Measurements from ENCODE around the gene DNAH17. TPM values are rescaled to one million over a fixed set of nuclear protein-coding genes. Genes with fewer than 3 reads are reported as not detected.

The DNAH17 gene
- total and polyA plus RNA-seq, 9 donors: 0.35 to 5.2 (median 2.0) TPM

DNA sequence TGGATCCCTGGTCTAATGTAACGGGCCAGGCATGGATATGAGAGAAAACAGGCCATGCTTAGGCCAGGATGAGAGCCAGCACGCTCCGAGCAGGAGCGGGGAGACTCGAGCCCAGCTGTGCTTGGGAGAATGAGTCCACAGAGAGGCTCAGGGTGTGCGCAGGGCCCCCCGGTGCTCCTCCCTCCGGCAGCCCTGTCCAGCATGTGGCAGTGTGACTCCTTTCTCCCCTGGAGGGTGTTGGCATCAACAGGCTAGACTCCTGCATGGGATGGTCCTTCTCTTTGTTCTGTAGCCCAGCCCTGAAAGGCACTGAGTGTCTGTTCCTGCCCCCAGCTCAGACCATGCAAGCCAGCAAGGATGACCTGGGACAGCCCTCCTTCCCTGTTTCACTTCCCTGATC, 175.3 kb downstream of the DNAH17 start:
- Histone ChIP-seq H3K4me3 (ENCODE audit: low read length) (no peak overlapping the region), H3K9me3 (replicated peaks; ENCODE audit: control insufficient read depth, low read depth, low read length) (no peaks in the 10 kb centered on the region), H3K27ac (ENCODE audit: low read length) (no peak overlapping the region), H3K27me3 (ENCODE audit: control insufficient read depth, insufficient read depth, low read length) (no peaks in the 10 kb centered on the region), H3K4me1 (ENCODE audit: control insufficient read depth, insufficient read depth, low read length) (peaks cover 32% of the 10 kb centered on the region), H3K36me3 (ENCODE audit: control insufficient read depth, insufficient read depth, low read length) (peaks cover 82% of the 10 kb centered on the region)
- WGBS (ENCODE audit: insufficient coverage): 45% methylated on average over 6 of the region's 8 CpGs
- DNase-seq: no peak

DNA sequence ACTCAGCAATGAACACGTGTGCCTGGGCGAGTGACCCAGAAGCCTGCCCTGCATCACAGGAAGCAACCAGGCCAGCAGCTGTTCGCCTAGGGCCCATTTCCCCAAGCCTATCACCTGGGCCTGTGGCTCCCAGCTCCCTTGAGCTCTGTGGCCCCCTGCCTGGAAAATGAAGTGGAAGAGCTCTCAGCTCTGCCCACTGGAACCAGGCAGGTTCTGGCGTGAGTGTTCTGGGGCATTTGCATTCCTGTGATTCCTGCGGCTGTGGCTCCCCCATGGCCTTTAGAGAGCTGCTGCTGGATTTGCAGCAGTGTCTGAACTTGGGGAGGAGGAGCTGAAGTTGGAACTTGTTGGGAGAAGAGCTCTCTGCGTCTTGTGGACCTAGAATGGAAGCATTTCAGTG, 175.9 kb downstream of the DNAH17 start:
- no peak overlapping the region for H3K4me3 ChIP-seq (ENCODE audit: low read length)
- no peaks in the 10 kb centered on the region for H3K27me3 ChIP-seq (ENCODE audit: control insufficient read depth, insufficient read depth, low read length)
- DNase-seq: no peak
- 49% methylated on average over 4 of the region's 6 CpGs for WGBS (ENCODE audit: insufficient coverage)
- H3K36me3 ChIP-seq (ENCODE audit: control insufficient read depth, insufficient read depth, low read length): peaks cover 79% of the 10 kb centered on the region
- peaks cover 35% of the 10 kb centered on the region for H3K4me1 ChIP-seq (ENCODE audit: control insufficient read depth, insufficient read depth, low read length)
- no peaks in the 10 kb centered on the region for H3K9me3 ChIP-seq (replicated peaks; ENCODE audit: control insufficient read depth, low read depth, low read length)
- H3K27ac ChIP-seq (ENCODE audit: low read length): no peak overlapping the region

DNA sequence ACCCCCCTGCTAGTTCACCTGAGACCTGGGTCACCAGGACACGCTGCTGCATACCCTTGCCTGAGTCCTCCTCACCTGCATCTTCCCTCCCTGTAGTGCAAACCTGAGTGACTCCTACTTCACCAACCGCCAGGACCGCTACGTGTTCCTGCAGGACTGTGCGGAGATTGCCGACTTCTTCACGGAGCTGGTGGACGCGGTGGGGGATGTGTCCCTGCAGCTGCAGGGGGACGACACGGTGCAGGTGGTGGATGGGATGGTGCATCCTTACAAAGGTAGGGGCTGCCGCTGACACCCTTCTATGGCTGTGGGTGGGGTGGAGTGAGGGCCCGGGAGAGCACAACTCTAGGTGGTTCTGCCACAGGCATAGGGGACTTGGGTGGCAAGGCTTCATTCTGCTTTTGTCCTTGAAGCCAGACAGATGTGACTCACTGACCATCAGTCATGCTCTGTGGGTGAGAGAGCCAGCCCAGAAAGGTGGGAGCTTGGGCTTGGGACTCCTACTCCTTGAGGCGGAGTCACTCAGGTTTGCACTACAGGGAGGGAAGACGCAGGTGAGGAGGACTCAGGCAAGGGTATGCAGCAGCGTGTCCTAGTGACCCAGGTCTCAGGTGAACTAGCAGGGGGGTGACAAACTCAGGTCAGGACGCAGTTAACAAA, 176.5 kb downstream of the DNAH17 start:
- Histone ChIP-seq H3K27me3 (ENCODE audit: control insufficient read depth, insufficient read depth, low read length) (no peaks in the 10 kb centered on the region), H3K27ac (ENCODE audit: low read length) (no peak overlapping the region), H3K36me3 (ENCODE audit: control insufficient read depth, insufficient read depth, low read length) (peaks cover 77% of the 10 kb centered on the region), H3K4me3 (ENCODE audit: low read length) (no peak overlapping the region), H3K4me1 (ENCODE audit: control insufficient read depth, insufficient read depth, low read length) (peaks cover 39% of the 10 kb centered on the region), H3K9me3 (replicated peaks; ENCODE audit: control insufficient read depth, low read depth, low read length) (no peaks in the 10 kb centered on the region)
- DNase-seq: no peak
- 94% methylated on average over 16 of the region's 17 CpGs for WGBS (ENCODE audit: insufficient coverage)

DNA sequence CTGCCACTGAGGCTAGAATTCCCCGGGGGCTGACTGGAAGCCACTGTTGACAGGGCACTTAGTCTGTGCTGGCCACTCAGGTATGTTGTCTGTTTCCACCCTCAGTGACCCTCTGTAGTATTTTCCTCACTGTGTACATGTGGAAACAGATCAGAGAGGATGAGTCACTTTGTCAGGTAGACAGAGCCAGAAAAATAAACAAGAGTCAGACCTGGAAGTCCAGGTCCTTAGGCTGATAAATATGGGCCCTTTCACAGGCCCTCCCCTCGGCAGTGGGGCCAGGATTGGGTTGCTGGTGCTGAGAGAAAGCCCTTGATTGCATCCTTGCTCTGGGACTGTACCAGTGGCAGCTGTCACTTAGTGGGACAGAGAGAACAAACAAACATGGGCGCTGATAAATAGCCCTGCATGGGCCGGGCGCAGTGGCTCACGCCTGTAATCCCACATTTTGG, 177.5 kb downstream of the DNAH17 start:
- Histone ChIP-seq H3K27me3 (ENCODE audit: control insufficient read depth, insufficient read depth, low read length) (no peaks in the 10 kb centered on the region), H3K36me3 (ENCODE audit: control insufficient read depth, insufficient read depth, low read length) (peaks cover 78% of the 10 kb centered on the region), H3K4me1 (ENCODE audit: control insufficient read depth, insufficient read depth, low read length) (peaks cover 43% of the 10 kb centered on the region), H3K9me3 (replicated peaks; ENCODE audit: control insufficient read depth, low read depth, low read length) (no peaks in the 10 kb centered on the region), H3K27ac (ENCODE audit: low read length) (no peak overlapping the region), H3K4me3 (ENCODE audit: low read length) (no peak overlapping the region)
- DNase-seq: no peak
- WGBS (ENCODE audit: insufficient coverage): 80% methylated on average over 6 of the region's 6 CpGs

DNA sequence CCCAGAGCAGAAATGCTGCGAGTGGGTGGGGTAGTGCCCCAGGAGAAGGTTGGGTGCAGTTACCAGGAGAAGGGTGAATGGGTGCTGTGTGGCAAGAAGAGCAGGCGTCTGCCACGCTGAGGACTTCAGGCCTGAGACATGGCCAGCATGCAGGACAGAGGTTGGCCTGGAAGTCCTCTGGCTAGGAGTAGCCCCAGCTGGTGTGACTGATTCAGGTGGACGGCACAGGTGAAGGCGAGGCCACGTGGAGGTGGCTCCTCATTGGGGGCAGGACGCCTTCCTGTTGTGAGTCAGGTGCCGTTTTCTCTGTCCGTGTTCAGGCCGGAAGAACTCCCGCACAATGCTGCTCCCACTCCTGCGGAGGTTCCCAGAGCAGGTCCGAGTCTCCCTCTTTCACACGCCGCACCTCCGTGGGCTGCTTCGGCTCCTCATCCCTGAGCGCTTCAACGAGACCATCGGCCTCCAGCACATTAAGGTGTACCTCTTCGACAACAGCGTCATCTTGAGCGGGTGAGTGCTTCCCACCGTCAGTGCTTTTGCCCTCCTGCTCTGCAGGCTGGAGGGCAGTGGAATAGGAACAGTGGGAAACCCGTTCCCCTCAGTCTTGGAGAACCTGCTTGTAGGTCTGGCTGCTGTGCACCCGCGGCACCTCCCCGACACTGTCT, 178.0 kb downstream of the DNAH17 start:
- Histone ChIP-seq H3K27ac (ENCODE audit: low read length) (no peak overlapping the region), H3K27me3 (ENCODE audit: control insufficient read depth, insufficient read depth, low read length) (no peaks in the 10 kb centered on the region), H3K9me3 (replicated peaks; ENCODE audit: control insufficient read depth, low read depth, low read length) (no peaks in the 10 kb centered on the region), H3K36me3 (ENCODE audit: control insufficient read depth, insufficient read depth, low read length) (peaks cover 75% of the 10 kb centered on the region), H3K4me3 (ENCODE audit: low read length) (no peak overlapping the region), H3K4me1 (ENCODE audit: control insufficient read depth, insufficient read depth, low read length) (peaks cover 43% of the 10 kb centered on the region)
- 88% methylated on average over 28 of the region's 28 CpGs for WGBS (ENCODE audit: insufficient coverage)
- no peak for DNase-seq

DNA sequence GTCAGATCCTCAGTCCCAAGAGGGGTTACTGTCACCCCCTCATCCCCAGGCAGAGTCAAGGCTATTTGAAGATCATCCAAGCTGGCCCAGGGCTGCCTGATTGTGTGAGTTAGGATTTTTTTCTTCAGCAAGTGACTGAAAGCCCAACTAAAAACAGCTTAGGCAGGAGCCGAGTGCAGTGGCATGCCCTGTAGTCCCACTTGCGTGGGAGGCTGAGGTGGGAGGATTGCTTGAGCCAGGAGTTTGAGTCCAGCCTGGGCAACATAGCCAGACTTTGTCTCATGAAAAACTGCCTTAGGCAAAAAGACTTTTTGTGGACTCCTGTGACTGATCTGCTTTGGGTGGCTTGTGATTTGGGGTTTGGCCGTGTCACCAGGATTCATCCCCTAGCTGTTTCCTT, 178.8 kb downstream of the DNAH17 start:
- 65% methylated on average over 3 of the region's 3 CpGs for WGBS (ENCODE audit: insufficient coverage)
- Histone ChIP-seq H3K27me3 (ENCODE audit: control insufficient read depth, insufficient read depth, low read length) (no peaks in the 10 kb centered on the region), H3K9me3 (replicated peaks; ENCODE audit: control insufficient read depth, low read depth, low read length) (no peaks in the 10 kb centered on the region), H3K4me3 (ENCODE audit: low read length) (no peak overlapping the region), H3K36me3 (ENCODE audit: control insufficient read depth, insufficient read depth, low read length) (peaks cover 74% of the 10 kb centered on the region), H3K4me1 (ENCODE audit: control insufficient read depth, insufficient read depth, low read length) (peaks cover 43% of the 10 kb centered on the region), H3K27ac (ENCODE audit: low read length) (peak overlapping the region; percentile 76)
- DNase-seq: no peak

DNA sequence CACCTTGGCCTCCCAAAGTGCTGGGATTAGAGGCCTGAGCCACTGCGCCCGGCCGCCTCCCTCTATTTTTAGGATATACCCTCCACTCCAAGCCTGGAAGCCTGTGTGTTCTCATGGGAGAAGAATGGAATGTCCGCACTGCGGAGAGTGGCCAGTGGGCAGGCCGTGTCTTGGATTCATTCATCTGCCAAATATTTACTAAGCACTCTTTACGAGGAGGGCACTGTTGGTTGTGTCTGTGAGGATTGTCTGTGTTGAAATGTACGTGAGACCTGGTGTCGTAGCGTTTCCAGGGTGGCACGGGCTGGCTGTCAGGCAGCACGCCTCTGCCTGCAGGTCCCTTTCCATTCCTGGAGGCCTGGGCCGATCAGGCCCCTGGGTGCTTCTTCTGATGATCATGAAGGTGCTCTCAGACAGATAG, 179.5 kb downstream of the DNAH17 start:
- no CpG with 5 or more reads among the region's 13 CpGs for WGBS (ENCODE audit: insufficient coverage)
- DNase-seq: peak; percentile 70
- Histone ChIP-seq H3K27me3 (ENCODE audit: control insufficient read depth, insufficient read depth, low read length) (no peaks in the 10 kb centered on the region), H3K9me3 (replicated peaks; ENCODE audit: control insufficient read depth, low read depth, low read length) (no peaks in the 10 kb centered on the region), H3K36me3 (ENCODE audit: control insufficient read depth, insufficient read depth, low read length) (peaks cover 70% of the 10 kb centered on the region), H3K27ac (ENCODE audit: low read length) (peak overlapping the region; percentile 76), H3K4me1 (ENCODE audit: control insufficient read depth, insufficient read depth, low read length) (peaks cover 43% of the 10 kb centered on the region), H3K4me3 (ENCODE audit: low read length) (no peak overlapping the region)

DNA sequence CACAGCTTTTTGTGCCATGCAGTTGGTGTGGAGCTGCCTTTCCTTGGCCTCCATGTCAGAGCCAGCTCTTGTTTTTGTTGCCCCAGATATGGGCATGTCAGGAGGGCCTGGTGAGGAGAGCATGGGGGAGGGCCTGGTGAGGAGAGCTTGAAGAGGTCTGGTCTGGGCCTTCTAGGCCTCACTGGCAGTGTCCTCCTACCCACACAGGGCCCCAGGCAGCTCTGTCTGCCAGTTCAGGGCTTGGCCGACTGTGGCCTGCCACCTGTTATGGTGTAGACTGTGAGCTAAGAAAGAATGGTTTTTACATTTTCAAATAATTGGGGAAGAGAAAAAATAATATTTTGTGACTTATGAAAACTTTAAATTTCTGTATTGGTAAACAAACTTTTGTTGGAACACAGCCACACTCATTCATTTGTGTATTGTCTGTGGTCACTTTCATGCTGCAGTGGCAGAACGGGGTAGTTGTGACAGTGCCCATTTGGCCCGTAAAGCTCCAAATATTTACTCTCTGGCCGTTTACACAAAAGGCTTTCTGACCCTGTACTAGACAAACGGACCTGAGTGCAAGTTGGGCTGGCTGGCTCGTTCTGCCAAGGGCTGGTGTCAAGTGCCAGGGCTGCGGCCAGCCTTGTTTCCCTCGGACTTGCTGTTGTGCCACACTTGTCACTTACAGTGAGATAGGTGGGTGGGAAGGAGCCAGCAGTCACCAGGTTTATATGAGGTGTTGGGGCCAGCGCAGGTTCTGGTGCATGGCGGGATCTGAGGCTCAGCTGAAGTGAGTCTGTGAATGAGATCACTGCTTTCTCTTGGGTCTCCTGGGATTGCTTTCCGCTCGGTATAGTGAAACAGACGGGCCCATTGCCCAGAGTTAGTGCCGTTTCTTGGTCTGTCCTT, 180.5 kb downstream of the DNAH17 start:
- Histone ChIP-seq H3K9me3 (replicated peaks; ENCODE audit: control insufficient read depth, low read depth, low read length) (no peaks in the 10 kb centered on the region), H3K4me1 (ENCODE audit: control insufficient read depth, insufficient read depth, low read length) (peaks cover 39% of the 10 kb centered on the region), H3K27me3 (ENCODE audit: control insufficient read depth, insufficient read depth, low read length) (no peaks in the 10 kb centered on the region), H3K36me3 (ENCODE audit: control insufficient read depth, insufficient read depth, low read length) (peaks cover 66% of the 10 kb centered on the region), H3K4me3 (ENCODE audit: low read length) (no peak overlapping the region), H3K27ac (ENCODE audit: low read length) (peak overlapping the region; percentile 66)
- DNase-seq: peak; percentile 82
- WGBS (ENCODE audit: insufficient coverage): 59% methylated on average over 5 of the region's 14 CpGs

DNA sequence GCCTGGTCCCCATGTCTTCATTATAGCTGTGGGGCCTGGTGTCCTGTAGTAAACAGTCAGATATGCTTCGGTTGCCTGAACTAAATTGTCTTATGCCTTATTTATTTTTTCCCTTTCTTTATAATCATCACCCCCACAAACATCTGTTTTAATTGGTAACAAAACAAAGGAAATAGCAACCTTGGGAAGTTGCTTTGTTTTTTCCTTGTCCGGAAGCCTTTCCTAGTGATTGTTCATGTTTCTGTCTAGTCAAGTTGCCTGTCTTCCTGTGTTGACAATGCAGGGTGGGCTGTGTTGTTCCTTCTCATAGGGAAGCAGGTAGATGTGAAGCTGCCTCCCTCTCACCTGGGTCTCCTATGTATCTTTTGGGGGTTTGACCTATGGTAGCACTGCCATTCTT, 182.0 kb downstream of the DNAH17 start:
- WGBS (ENCODE audit: insufficient coverage): no CpG with 5 or more reads among the region's 2 CpGs
- Histone ChIP-seq H3K9me3 (replicated peaks; ENCODE audit: control insufficient read depth, low read depth, low read length) (no peaks in the 10 kb centered on the region), H3K36me3 (ENCODE audit: control insufficient read depth, insufficient read depth, low read length) (peaks cover 52% of the 10 kb centered on the region), H3K4me1 (ENCODE audit: control insufficient read depth, insufficient read depth, low read length) (peaks cover 42% of the 10 kb centered on the region), H3K27ac (ENCODE audit: low read length) (peak overlapping the region; percentile 66), H3K27me3 (ENCODE audit: control insufficient read depth, insufficient read depth, low read length) (no peaks in the 10 kb centered on the region), H3K4me3 (ENCODE audit: low read length) (no peak overlapping the region)
- no peak for DNase-seq

DNA sequence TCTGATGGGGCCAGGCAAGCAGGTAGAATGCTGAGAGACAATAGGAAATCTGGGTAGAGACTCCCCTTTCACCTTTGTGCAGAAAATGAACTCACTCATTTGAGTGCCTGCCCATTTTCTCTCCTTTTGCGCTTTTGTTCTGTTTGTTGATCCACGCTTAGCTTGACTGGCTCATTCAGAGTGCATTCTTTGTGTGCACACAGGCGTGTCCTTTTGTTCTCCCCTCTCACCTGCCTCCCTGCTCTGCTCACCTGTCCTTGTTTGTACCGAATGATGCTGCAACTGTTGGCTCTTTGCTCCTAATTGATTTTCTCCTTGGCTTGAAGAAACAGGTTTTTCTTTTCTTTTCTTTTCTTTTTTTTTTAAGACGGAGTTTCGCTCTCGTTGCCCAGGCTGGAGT, 183.0 kb downstream of the DNAH17 start:
- no peak overlapping the region for H3K27ac ChIP-seq (ENCODE audit: low read length)
- H3K4me3 ChIP-seq (ENCODE audit: low read length): no peak overlapping the region
- DNase-seq: no peak
- H3K4me1 ChIP-seq (ENCODE audit: control insufficient read depth, insufficient read depth, low read length): peaks cover 51% of the 10 kb centered on the region
- no peaks in the 10 kb centered on the region for H3K27me3 ChIP-seq (ENCODE audit: control insufficient read depth, insufficient read depth, low read length)
- 96% methylated on average over 7 of the region's 7 CpGs for WGBS (ENCODE audit: insufficient coverage)
- H3K9me3 ChIP-seq (replicated peaks; ENCODE audit: control insufficient read depth, low read depth, low read length): no peaks in the 10 kb centered on the region
- peaks cover 44% of the 10 kb centered on the region for H3K36me3 ChIP-seq (ENCODE audit: control insufficient read depth, insufficient read depth, low read length)
